Measurements from ENCODE around the gene ZBTB3. TPM values are rescaled to one million over a fixed set of nuclear protein-coding genes. Genes with fewer than 3 reads are reported as not detected.

ZBTB3 gene
- total and polyA plus RNA-seq, 2 donors (not counting 3 experiments of a cell fraction or from before 2014, with no cell fraction given), result 3.7 to 6.9 TPM

DNA sequence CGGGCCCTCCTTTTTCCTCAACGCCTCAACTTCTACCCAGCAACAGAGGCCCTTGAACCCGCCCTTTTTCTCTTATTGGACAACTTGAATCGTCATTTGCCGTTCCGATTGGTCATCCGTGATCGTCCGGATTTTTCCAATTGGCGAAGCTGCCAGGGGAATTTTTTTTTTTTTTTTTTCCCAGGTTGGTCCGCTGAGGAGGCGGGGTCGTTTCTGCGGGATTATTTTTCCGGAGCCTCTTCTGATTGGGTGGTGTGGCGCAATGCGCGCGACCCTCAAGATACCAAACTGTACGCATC is 26.1 kb downstream of the ZBTB3 start:
- TF ChIP-seq, protein P1, sequence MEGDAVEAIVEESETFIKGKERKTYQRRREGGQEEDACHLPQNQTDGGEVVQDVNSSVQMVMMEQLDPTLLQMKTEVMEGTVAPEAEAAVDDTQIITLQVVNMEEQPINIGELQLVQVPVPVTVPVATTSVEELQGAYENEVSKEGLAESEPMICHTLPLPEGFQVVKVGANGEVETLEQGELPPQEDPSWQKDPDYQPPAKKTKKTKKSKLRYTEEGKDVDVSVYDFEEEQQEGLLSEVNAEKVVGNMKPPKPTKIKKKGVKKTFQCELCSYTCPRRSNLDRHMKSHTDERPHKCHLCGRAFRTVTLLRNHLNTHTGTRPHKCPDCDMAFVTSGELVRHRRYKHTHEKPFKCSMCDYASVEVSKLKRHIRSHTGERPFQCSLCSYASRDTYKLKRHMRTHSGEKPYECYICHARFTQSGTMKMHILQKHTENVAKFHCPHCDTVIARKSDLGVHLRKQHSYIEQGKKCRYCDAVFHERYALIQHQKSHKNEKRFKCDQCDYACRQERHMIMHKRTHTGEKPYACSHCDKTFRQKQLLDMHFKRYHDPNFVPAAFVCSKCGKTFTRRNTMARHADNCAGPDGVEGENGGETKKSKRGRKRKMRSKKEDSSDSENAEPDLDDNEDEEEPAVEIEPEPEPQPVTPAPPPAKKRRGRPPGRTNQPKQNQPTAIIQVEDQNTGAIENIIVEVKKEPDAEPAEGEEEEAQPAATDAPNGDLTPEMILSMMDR (IDR thresholded peaks at IDR 0.05; ENCODE audit: extremely low read depth in 1 of 2, insufficient read depth in 1 of 2, low read depth in 1 of 2, low read length in 2 of 2), result no peak
- no peak for TF ChIP-seq FOS (IDR thresholded peaks at IDR 0.05; ENCODE audit: borderline replicate concordance, insufficient read depth, low read length)
- no peak for TF ChIP-seq POLR2AphosphoS5 (IDR thresholded peaks at IDR 0.05; ENCODE audit: insufficient read depth, low read depth, low read length)
- TF ChIP-seq GATA2 (IDR thresholded peaks at IDR 0.05; ENCODE audit: insufficient read depth, insufficient read length, low read depth, low read length), result no peak
- no peak for TF ChIP-seq EZH2 (IDR thresholded peaks at IDR 0.05; ENCODE audit: borderline replicate concordance, low read depth, low read length, severe bottlenecking)
- TF ChIP-seq, protein P2, sequence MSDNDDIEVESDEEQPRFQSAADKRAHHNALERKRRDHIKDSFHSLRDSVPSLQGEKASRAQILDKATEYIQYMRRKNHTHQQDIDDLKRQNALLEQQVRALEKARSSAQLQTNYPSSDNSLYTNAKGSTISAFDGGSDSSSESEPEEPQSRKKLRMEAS (IDR thresholded peaks at IDR 0.05; ENCODE audit: insufficient read depth, insufficient read length), result no peak
- no peak for TF ChIP-seq POLR2A (IDR thresholded peaks at IDR 0.05; ENCODE audit: low read depth, low read length)
- no peak for TF ChIP-seq JUN (IDR thresholded peaks at IDR 0.05; ENCODE audit: borderline replicate concordance, insufficient read depth, insufficient read length, low read depth)
- TF ChIP-seq MYC (IDR thresholded peaks at IDR 0.05; ENCODE audit: low read depth, low read length), result no peak
- Histone ChIP-seq H3K79me2 (ENCODE audit: control insufficient read depth, insufficient read depth, low read length) (peaks cover 69% of the 10 kb centered on the region), H3K27me3 (ENCODE audit: control insufficient read depth in 2 of 2, insufficient read depth in 2 of 2, low read length in 2 of 2) (no peaks in the 10 kb centered on the region), H3K9me3 (replicated peaks; ENCODE audit: control insufficient read depth, insufficient read depth, low read length) (no peaks in the 10 kb centered on the region), H3K4me2 (ENCODE audit: insufficient read depth, low read length) (peak overlapping the region; percentile 93), H3K27ac (ENCODE audit: insufficient read depth, low read depth, low read length) (peak overlapping the region; percentile 67), H3K4me1 (ENCODE audit: control insufficient read depth, extremely low read depth, insufficient read depth, low read length) (peaks cover 15% of the 10 kb centered on the region), H3K9me1 (replicated peaks; ENCODE audit: control insufficient read depth, extremely low read depth, insufficient read depth, low read length) (no peaks in the 10 kb centered on the region), H3K36me3 (ENCODE audit: control insufficient read depth in 2 of 2, extremely low read depth in 1 of 2, insufficient read depth in 2 of 2, low read length in 2 of 2) (peaks cover 1 to 12% of the 10 kb centered on the region in 2 experiments), H2AFZ (ENCODE audit: low read depth, low read length) (peak overlapping the region; percentile 86), H3K4me3 (replicated peaks in 1 of 3; ENCODE audit: insufficient read depth in 1 of 3, low read depth in 1 of 3, low read length in 3 of 3) (peak overlapping the region; percentile 71 to 99 (median 94)), H4K20me1 (replicated peaks; ENCODE audit: control insufficient read depth, extremely low read depth, insufficient read depth, low read length) (no peaks in the 10 kb centered on the region), H3K9ac (replicated peaks; ENCODE audit: extremely low read depth, insufficient read depth, low read length) (peak overlapping the region; percentile 82)
- dilution Hi-C loops (cut with MboI; ENCODE audit: extremely low pct_ligation_motif_present, low sequenced_read_pairs) (no loop called here), intact Hi-C loops (cut with micrococcal nuclease) (loop anchor here (1.0 to 5.0 kb wide), 11 partner anchors 19 to 154 kb away; partner anchors contain the start of genes GANAB, POLR2G, SLC3A2 and TAF6L)
- FAIRE-seq (no peak), DNase-seq (ENCODE audit: low read depth, low spot score) (peak; percentile 98)
- ChIA-PET CTCF (interaction anchor here (1.0 to 4.5 kb wide), 7 partner anchors 14 to 153 kb away, joined by 3 to 39 read pairs (median 5); partner anchors contain the start of genes SLC3A2, TAF6L, TMEM179B and ZBTB3), POLR2A (interaction anchor here (0.7 to 3.2 kb wide), 13 partner anchors 9 to 154 kb away, joined by 3 to 25 read pairs (median 5); partner anchors contain the start of genes C11orf98, CSKMT, EEF1G and GANAB)
- BruUV-seq (replicated peaks), result no TSS peak
